Stimulated activated CD4-positive, alpha-beta T cell treated with anti-CD3 and anti-CD28 coated beads, Interleukin-1b, Interleukin-23, amount 100 ng/mL, for 48 hours (primary cell): ENCODE data around the gene NOTCH1.
"Not testable (repeated sequence)": the region's sequence is repeated elsewhere in the genome, so short reads cannot be mapped to it uniquely, and the experiment has no call there.

ENCODE experiments used
- DNase-seq: peaks from one replicate; pipeline ENCODE4 v3.0.0-alpha.2; 2020

NOTCH1 gene

GRCh38 chr9:136545965-136546696, at the start of gene NOTCH1:
TSS of gene NOTCH1 (minus strand) at chr9:136546048. CDS start at chr9:136545786, 262 bp downstream.
- peak; percentile 93 for DNase-seq

- DNase-seq = no peak
Observed at GRCh38 chr9:136594492-136594891, 48.6 kb upstream of the NOTCH1 start.

GRCh38 chr9:136593581-136593980, 47.7 kb upstream of the NOTCH1 start:
- no peak for DNase-seq

- DNase-seq = no peak
Observed at GRCh38 chr9:136592666-136593065, 46.8 kb upstream of the NOTCH1 start.

- DNase-seq = no peak
Observed at GRCh38 chr9:136590821-136591752, 45.2 kb upstream of the NOTCH1 start.

- no peak for DNase-seq
Observed at GRCh38 chr9:136589766-136590763, 44.2 kb upstream of the NOTCH1 start.

GRCh38 chr9:136588663-136589464, 43.0 kb upstream of the NOTCH1 start:
- DNase-seq = no peak

- no peak for DNase-seq
Observed at GRCh38 chr9:136587944-136588662, 42.3 kb upstream of the NOTCH1 start.

GRCh38 chr9:136587145-136587943, 41.5 kb upstream of the NOTCH1 start:
- no peak for DNase-seq

- no peak for DNase-seq
Observed at GRCh38 chr9:136586391-136586953, 40.6 kb upstream of the NOTCH1 start.

GRCh38 chr9:136585531-136586120, 39.8 kb upstream of the NOTCH1 start:
- DNase-seq = no peak

- DNase-seq = no peak
Observed at GRCh38 chr9:136584934-136585333, 39.1 kb upstream of the NOTCH1 start.

GRCh38 chr9:136584401-136584932, 38.6 kb upstream of the NOTCH1 start:
- DNase-seq = no peak

- no peak for DNase-seq
Observed at GRCh38 chr9:136582977-136583735, 37.3 kb upstream of the NOTCH1 start.

- no peak for DNase-seq
Observed at GRCh38 chr9:136581614-136582447, 36.0 kb upstream of the NOTCH1 start.

GRCh38 chr9:136579650-136580219, 33.9 kb upstream of the NOTCH1 start:
- DNase-seq = not testable (repeated sequence)
